Heart left ventricle (tissue), 13 donors: ENCODE measurements around the gene LCNL1.

Source experiments
- CTCF ChIP-seq, 12 donors: fragments of 200-600 bp; sonication (generic) in 4 of 12; IDR thresholded peaks; one replicate each; pipeline versions ENCODE4 v1.5.0 to v1.8.0; 2018 to 2022; ENCODE audit warnings: antibody characterized with exemption in 12 of 12, mild to moderate bottlenecking in 5 of 12
- POLR2A ChIP-seq, 2 donors: fragments of 450-650 bp; IDR thresholded peaks; one replicate each; pipeline ENCODE4 v1.6.1; 2017; ENCODE audit warnings: antibody characterized with exemption in 2 of 2, mild to moderate bottlenecking in 2 of 2, moderate library complexity in 2 of 2
- donor health status: ischemic (EF 13 %, LVEDD 7.1; RV severe dilation, severe dysfunction).
- donor health status: DM: no; HTN: yes; CAD: no.
- donor health status: DM: no; HTN: no; CAD: no.
- donor health status: ischemic (EF 25% LVEDD 6.9; RV normal size, moderate dysfunction).
- donor health status: ischemic (EF 25% LVEDD 5.7; RV mildly dilated, moderate dysfunction).
- donor health status: ischemic (EF 35%, LVEDD 5.7; RV mildly dilated, moderate dysfunction).
- donor health status: nonischemic (EF 11% LVEDD 7.7; RV severe dilation, severe dysfunction).
- donor health status: DM: yes; HTN: yes; CAD: no.
- donor health status: PGD.
- donor health status: ischemic (EF 29% LVEDD 5.4; RV normal size, mild dysfunction).
- donor health status: nonischemic (EF 23%, LVEDD 6.1; RV moderate dilation, normal function).

DNA sequence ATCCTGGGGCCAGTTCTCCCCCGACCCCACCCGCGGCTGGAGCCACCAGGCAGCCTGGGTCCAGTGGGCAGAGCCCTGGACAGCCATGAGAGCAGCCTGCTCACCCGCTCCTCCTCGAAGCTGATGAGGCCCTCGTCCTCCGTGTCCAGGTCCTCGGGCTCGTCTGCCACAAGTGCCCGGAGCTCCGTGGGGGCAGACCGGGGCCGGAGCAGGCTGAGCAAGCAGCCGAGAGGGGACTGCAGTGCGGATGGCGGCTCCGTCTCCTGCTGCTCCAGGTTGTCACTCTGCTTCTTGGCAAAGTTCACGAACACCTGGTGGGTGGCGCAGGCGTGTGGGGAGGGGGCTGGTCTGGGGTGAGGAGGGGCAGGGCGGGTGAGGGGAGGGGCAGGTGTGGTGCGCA is 25.5 kb downstream of the LCNL1 start:
- TF ChIP-seq CTCF (IDR thresholded peaks at IDR 0.05): no peak
- TF ChIP-seq POLR2A (IDR thresholded peaks at IDR 0.05): no peak
